ENCODE measurements around the gene MYO3B. TPM values are rescaled to one million over a fixed set of nuclear protein-coding genes. Genes with fewer than 3 reads are reported as not detected.
"Not testable (repeated sequence)": the region's sequence is repeated elsewhere in the genome, so short reads cannot be mapped to it uniquely, and the experiment has no call there.

Gene MYO3B
- total RNA-seq, 1 donor from 2014 or later: 1.5 TPM

- Mint-ChIP-seq H3K27me3 (peaks cover 15% of the 10 kb centered on the region), H3K27ac (no peak overlapping the region), H3K4me3 (no peak overlapping the region), H3K4me1 (peaks cover 12% of the 10 kb centered on the region), H3K9me3 (peaks cover 4% of the 10 kb centered on the region), H3K36me3 (ENCODE audit: low read depth) (no peaks in the 10 kb centered on the region)
- intact Hi-C loops (cut with micrococcal nuclease): no loop called here
- DNase-seq: no peak
These were observed 474.9 kb downstream of the MYO3B start for GRCh38 chr2:170652637-170653417.

GRCh38 chr2:170656669-170657068 is 478.7 kb downstream of the MYO3B start:
- Mint-ChIP-seq H3K4me1 (peaks cover 3% of the 10 kb centered on the region), H3K36me3 (ENCODE audit: low read depth) (no peaks in the 10 kb centered on the region), H3K27me3 (peaks cover 12% of the 10 kb centered on the region), H3K27ac (no peak overlapping the region), H3K4me3 (no peak overlapping the region), H3K9me3 (no peaks in the 10 kb centered on the region)
- intact Hi-C loops (cut with micrococcal nuclease): no loop called here
- DNase-seq: no peak

GRCh38 chr2:170660409-170660808 is 482.5 kb downstream of the MYO3B start:
- Mint-ChIP-seq H3K4me3 (no peak overlapping the region), H3K27ac (no peak overlapping the region), H3K9me3 (no peaks in the 10 kb centered on the region), H3K36me3 (ENCODE audit: low read depth) (no peaks in the 10 kb centered on the region), H3K4me1 (no peaks in the 10 kb centered on the region), H3K27me3 (peaks cover 8% of the 10 kb centered on the region)
- intact Hi-C loops (cut with micrococcal nuclease): no loop called here
- DNase-seq: no peak

GRCh38 chr2:170665743-170666142 is 487.8 kb downstream of the MYO3B start:
- intact Hi-C loops (cut with micrococcal nuclease): no loop called here
- no peaks in the 10 kb centered on the region for H3K4me1 Mint-ChIP-seq
- H3K4me3 Mint-ChIP-seq: no peak overlapping the region
- no peaks in the 10 kb centered on the region for H3K36me3 Mint-ChIP-seq (ENCODE audit: low read depth)
- DNase-seq: no peak
- peaks cover 4% of the 10 kb centered on the region for H3K27me3 Mint-ChIP-seq
- H3K9me3 Mint-ChIP-seq: no peaks in the 10 kb centered on the region
- no peak overlapping the region for H3K27ac Mint-ChIP-seq

GRCh38 chr2:170669909-170670308 is 492.0 kb downstream of the MYO3B start:
- Mint-ChIP-seq H3K36me3 (ENCODE audit: low read depth) (no peaks in the 10 kb centered on the region), H3K4me1 (no peaks in the 10 kb centered on the region), H3K27ac (no peak overlapping the region), H3K4me3 (no peak overlapping the region), H3K27me3 (peaks cover 8% of the 10 kb centered on the region), H3K9me3 (no peaks in the 10 kb centered on the region)
- intact Hi-C loops (cut with micrococcal nuclease): no loop called here
- no peak for DNase-seq

GRCh38 chr2:170670651-170671050 is 492.7 kb downstream of the MYO3B start:
- H3K4me3 Mint-ChIP-seq: no peak overlapping the region
- no peak for DNase-seq
- intact Hi-C loops (cut with micrococcal nuclease): no loop called here
- no peaks in the 10 kb centered on the region for H3K9me3 Mint-ChIP-seq
- no peak overlapping the region for H3K27ac Mint-ChIP-seq
- H3K27me3 Mint-ChIP-seq: peaks cover 8% of the 10 kb centered on the region
- H3K4me1 Mint-ChIP-seq: no peaks in the 10 kb centered on the region
- no peaks in the 10 kb centered on the region for H3K36me3 Mint-ChIP-seq (ENCODE audit: low read depth)

GRCh38 chr2:170671079-170671478 is 493.1 kb downstream of the MYO3B start:
- no peaks in the 10 kb centered on the region for H3K9me3 Mint-ChIP-seq
- intact Hi-C loops (cut with micrococcal nuclease): no loop called here
- H3K4me3 Mint-ChIP-seq: no peak overlapping the region
- DNase-seq: no peak
- no peak overlapping the region for H3K27ac Mint-ChIP-seq
- H3K27me3 Mint-ChIP-seq: peaks cover 8% of the 10 kb centered on the region
- no peaks in the 10 kb centered on the region for H3K4me1 Mint-ChIP-seq
- no peaks in the 10 kb centered on the region for H3K36me3 Mint-ChIP-seq (ENCODE audit: low read depth)

- intact Hi-C loops (cut with micrococcal nuclease); H3K4me3 Mint-ChIP-seq; H3K9me3 Mint-ChIP-seq; H3K27ac Mint-ChIP-seq; H3K4me1 Mint-ChIP-seq; H3K36me3 Mint-ChIP-seq (ENCODE audit: low read depth); DNase-seq; H3K27me3 Mint-ChIP-seq: not testable (repeated sequence)
These were observed 496.3 kb downstream of the MYO3B start for GRCh38 chr2:170674282-170674681.

GRCh38 chr2:170675701-170676100 is 497.8 kb downstream of the MYO3B start:
- intact Hi-C loops (cut with micrococcal nuclease): no loop called here
- Mint-ChIP-seq H3K4me1 (no peaks in the 10 kb centered on the region), H3K27me3 (peaks cover 10% of the 10 kb centered on the region), H3K9me3 (no peaks in the 10 kb centered on the region), H3K36me3 (ENCODE audit: low read depth) (no peaks in the 10 kb centered on the region), H3K27ac (no peak overlapping the region), H3K4me3 (no peak overlapping the region)
- no peak for DNase-seq

GRCh38 chr2:170679607-170680079 is 501.7 kb downstream of the MYO3B start:
- intact Hi-C loops (cut with micrococcal nuclease): no loop called here
- Mint-ChIP-seq H3K4me1 (no peaks in the 10 kb centered on the region), H3K4me3 (no peak overlapping the region), H3K9me3 (no peaks in the 10 kb centered on the region), H3K36me3 (ENCODE audit: low read depth) (no peaks in the 10 kb centered on the region), H3K27ac (no peak overlapping the region), H3K27me3 (peaks cover 2% of the 10 kb centered on the region)
- no peak for DNase-seq

GRCh38 chr2:170680172-170680941 is 502.4 kb downstream of the MYO3B start:
- no peak overlapping the region for H3K27ac Mint-ChIP-seq
- no peaks in the 10 kb centered on the region for H3K4me1 Mint-ChIP-seq
- H3K4me3 Mint-ChIP-seq: no peak overlapping the region
- H3K27me3 Mint-ChIP-seq: peaks cover 5% of the 10 kb centered on the region
- no peaks in the 10 kb centered on the region for H3K36me3 Mint-ChIP-seq (ENCODE audit: low read depth)
- no peak for DNase-seq
- intact Hi-C loops (cut with micrococcal nuclease): no loop called here
- no peaks in the 10 kb centered on the region for H3K9me3 Mint-ChIP-seq

GRCh38 chr2:170681311-170681710 is 503.4 kb downstream of the MYO3B start:
- no peak for DNase-seq
- Mint-ChIP-seq H3K27me3 (peaks cover 5% of the 10 kb centered on the region), H3K4me1 (no peaks in the 10 kb centered on the region), H3K27ac (no peak overlapping the region), H3K4me3 (no peak overlapping the region), H3K9me3 (no peaks in the 10 kb centered on the region), H3K36me3 (ENCODE audit: low read depth) (no peaks in the 10 kb centered on the region)
- intact Hi-C loops (cut with micrococcal nuclease): no loop called here

GRCh38 chr2:170685591-170685990 is 507.6 kb downstream of the MYO3B start:
- peaks cover 4% of the 10 kb centered on the region for H3K27me3 Mint-ChIP-seq
- no peaks in the 10 kb centered on the region for H3K36me3 Mint-ChIP-seq (ENCODE audit: low read depth)
- no peaks in the 10 kb centered on the region for H3K9me3 Mint-ChIP-seq
- intact Hi-C loops (cut with micrococcal nuclease): no loop called here
- no peaks in the 10 kb centered on the region for H3K4me1 Mint-ChIP-seq
- no peak overlapping the region for H3K4me3 Mint-ChIP-seq
- no peak for DNase-seq
- no peak overlapping the region for H3K27ac Mint-ChIP-seq

- Mint-ChIP-seq H3K4me3 (no peak overlapping the region), H3K27ac (no peak overlapping the region), H3K36me3 (ENCODE audit: low read depth) (no peaks in the 10 kb centered on the region), H3K27me3 (peaks cover 4% of the 10 kb centered on the region), H3K4me1 (no peaks in the 10 kb centered on the region), H3K9me3 (no peaks in the 10 kb centered on the region)
- intact Hi-C loops (cut with micrococcal nuclease): no loop called here
- DNase-seq: no peak
These were observed 511.5 kb downstream of the MYO3B start for GRCh38 chr2:170689481-170689880.
